Right renal cortex interstitium (tissue), 3 donors: ENCODE results near the gene HMGCR. TPM values are rescaled to one million over a fixed set of nuclear protein-coding genes. Genes with fewer than 3 reads are reported as not detected.

ENCODE experiments used
- DNase-seq, 3 donors: peaks; one replicate each; pipeline ENCODE4 v3.0.0-alpha.2; 2013; ENCODE audit warnings: low read depth in 3 of 3, low spot score in 2 of 3
- polyA plus RNA-seq, 3 donors: library from polyadenylated mRNA; unstranded; fragments of 120-200 nt; gene quantifications; one replicate each; pipeline ENCODE4 v1.2.1, GENCODE V29; 2013; ENCODE audit not compliant: insufficient read length in 3 of 3

Gene HMGCR
- polyA plus RNA-seq, 3 donors: 81.7 to 95.6 (median 86.2) TPM

GRCh38 chr5:75374394-75374814, 37.4 kb downstream of the HMGCR start:
- DNase-seq: no peak

- no peak for DNase-seq
Observed at GRCh38 chr5:75375414-75375813, 38.4 kb downstream of the HMGCR start.

- DNase-seq: no peak
Observed at GRCh38 chr5:75380099-75380498, 43.1 kb downstream of the HMGCR start.

- DNase-seq: no peak
Observed at GRCh38 chr5:75381456-75381855, 44.4 kb downstream of the HMGCR start.

GRCh38 chr5:75384218-75384617, 47.2 kb downstream of the HMGCR start:
- no peak for DNase-seq

- no peak for DNase-seq
Observed at GRCh38 chr5:75387806-75388205, 50.8 kb downstream of the HMGCR start.

GRCh38 chr5:75389430-75389829, 52.4 kb downstream of the HMGCR start:
- no peak for DNase-seq

GRCh38 chr5:75395277-75395676, 58.3 kb downstream of the HMGCR start:
- no peak for DNase-seq

- no peak for DNase-seq
Observed at GRCh38 chr5:75405296-75405695, 68.3 kb downstream of the HMGCR start.

Other genes with a start within 250 kb of the HMGCR start
- under 1 TPM; 0.40 to 0.68 (median 0.49) TPM for gene ANKRD31, start 100.3 kb upstream of the HMGCR start, polyA plus RNA-seq
- 10 to 100 TPM; 62.3 to 65.1 (median 63.5) TPM for gene CERT1, start 174.4 kb downstream of the HMGCR start, polyA plus RNA-seq
- gene POLK, start 174.7 kb downstream of the HMGCR start, polyA plus RNA-seq: 10 to 100 TPM; 26.6 to 30.8 (median 29.8) TPM